Left hindlimb (tissue), 1 donor: ENCODE measurements around the gene WFDC12.

ENCODE experiments used
- DNase-seq: peaks from one replicate; pipeline ENCODE4 v3.0.0-alpha.2; 2018

The WFDC12 gene

GRCh38 chr20:45088247-45088646 is 36.0 kb downstream of the WFDC12 start:
- DNase-seq = no peak

- no peak for DNase-seq
Observed at GRCh38 chr20:45087814-45088213, 36.5 kb downstream of the WFDC12 start.

- no peak for DNase-seq
Observed at GRCh38 chr20:45087097-45087790, 37.0 kb downstream of the WFDC12 start.

- no peak for DNase-seq
Observed at GRCh38 chr20:45085867-45086266, 38.4 kb downstream of the WFDC12 start.

GRCh38 chr20:45085289-45085688 is 39.0 kb downstream of the WFDC12 start:
- no peak for DNase-seq

- no peak for DNase-seq
Observed at GRCh38 chr20:45083127-45083526, 41.1 kb downstream of the WFDC12 start.

GRCh38 chr20:45082468-45082867 is 41.8 kb downstream of the WFDC12 start:
- DNase-seq = no peak

GRCh38 chr20:45080867-45081624 is 43.2 kb downstream of the WFDC12 start:
- no peak for DNase-seq

GRCh38 chr20:45077559-45077958 is 46.7 kb downstream of the WFDC12 start:
- DNase-seq = no peak
